ENCODE data around the gene PPT2.

- TF ChIP-seq, protein P1, sequence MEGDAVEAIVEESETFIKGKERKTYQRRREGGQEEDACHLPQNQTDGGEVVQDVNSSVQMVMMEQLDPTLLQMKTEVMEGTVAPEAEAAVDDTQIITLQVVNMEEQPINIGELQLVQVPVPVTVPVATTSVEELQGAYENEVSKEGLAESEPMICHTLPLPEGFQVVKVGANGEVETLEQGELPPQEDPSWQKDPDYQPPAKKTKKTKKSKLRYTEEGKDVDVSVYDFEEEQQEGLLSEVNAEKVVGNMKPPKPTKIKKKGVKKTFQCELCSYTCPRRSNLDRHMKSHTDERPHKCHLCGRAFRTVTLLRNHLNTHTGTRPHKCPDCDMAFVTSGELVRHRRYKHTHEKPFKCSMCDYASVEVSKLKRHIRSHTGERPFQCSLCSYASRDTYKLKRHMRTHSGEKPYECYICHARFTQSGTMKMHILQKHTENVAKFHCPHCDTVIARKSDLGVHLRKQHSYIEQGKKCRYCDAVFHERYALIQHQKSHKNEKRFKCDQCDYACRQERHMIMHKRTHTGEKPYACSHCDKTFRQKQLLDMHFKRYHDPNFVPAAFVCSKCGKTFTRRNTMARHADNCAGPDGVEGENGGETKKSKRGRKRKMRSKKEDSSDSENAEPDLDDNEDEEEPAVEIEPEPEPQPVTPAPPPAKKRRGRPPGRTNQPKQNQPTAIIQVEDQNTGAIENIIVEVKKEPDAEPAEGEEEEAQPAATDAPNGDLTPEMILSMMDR (IDR thresholded peaks at IDR 0.05) = no peak
- TF ChIP-seq POLR2A (IDR thresholded peaks at IDR 0.05) = no peak
Observed at GRCh38 chr6:32183483-32184083, 29.6 kb downstream of the PPT2 start.

Data from thyroid gland (tissue), 4 donors.